Endodermal cell (in vitro differentiated cells): Measurements from ENCODE around the gene GFOD2. TPM values are rescaled to one million over a fixed set of nuclear protein-coding genes. Genes with fewer than 3 reads are reported as not detected.

Experiments used
- DNase-seq: peaks from one replicate; pipeline ENCODE4 v3.0.0-alpha.2; 2017
- H3K27ac ChIP-seq: 2 replicates; pipeline ENCODE4 v1.5.1; 2013; ENCODE audit warnings: mild to moderate bottlenecking, low read depth, low read length, moderate library complexity
- H3K27me3 ChIP-seq: 2 replicates; pipeline ENCODE4 v1.6.1; 2013; ENCODE audit warnings: mild to moderate bottlenecking, low read length, moderate library complexity; ENCODE audit not compliant: insufficient read depth, control insufficient read depth, poor library complexity, severe bottlenecking
- H3K36me3 ChIP-seq: 2 replicates; pipeline ENCODE4 v1.7.0; 2013; ENCODE audit warnings: mild to moderate bottlenecking, low read length, moderate library complexity; ENCODE audit not compliant: control insufficient read depth, insufficient read depth
- H3K4me1 ChIP-seq: one replicate; pipeline ENCODE4 v1.7.0; 2013; ENCODE audit warnings: low read length; ENCODE audit not compliant: control insufficient read depth, insufficient read depth
- H3K4me3 ChIP-seq: 2 replicates; pipeline ENCODE4 v1.5.1; 2013; ENCODE audit warnings: mild to moderate bottlenecking, low read length, moderate library complexity
- H3K9ac ChIP-seq: 2 replicates; pipeline ENCODE4 v1.6.1; 2013; ENCODE audit warnings: mild to moderate bottlenecking, low read length, moderate library complexity; ENCODE audit not compliant: poor library complexity, severe bottlenecking; ENCODE audit errors: extremely low read depth
- H3K9me3 ChIP-seq: 2 replicates; pipeline ENCODE4 v1.6.1; 2013; ENCODE audit warnings: mild to moderate bottlenecking, low read length, moderate library complexity; ENCODE audit not compliant: control insufficient read depth
- H3K27ac Mint-ChIP-seq: 2 replicates; pipeline ENCODE4 v1.8.0; 2020; ENCODE audit warnings: mixed read lengths
- H3K27me3 Mint-ChIP-seq: 2 replicates; pipeline ENCODE4 v1.8.0; 2021; ENCODE audit warnings: mild to moderate bottlenecking, mixed read lengths; ENCODE audit not compliant: insufficient read depth
- H3K36me3 Mint-ChIP-seq: 2 replicates; pipeline ENCODE4 v1.8.0; 2020; ENCODE audit warnings: low read depth, mixed read lengths
- H3K4me1 Mint-ChIP-seq: 2 replicates; pipeline ENCODE4 v1.8.0; 2020; ENCODE audit warnings: mixed read lengths
- H3K4me3 Mint-ChIP-seq: 2 replicates; pipeline ENCODE4 v1.8.0; 2020; ENCODE audit warnings: mild to moderate bottlenecking, moderate library complexity, mixed read lengths
- H3K9me3 Mint-ChIP-seq: 2 replicates; pipeline ENCODE4 v1.8.0; 2020; ENCODE audit warnings: mild to moderate bottlenecking, mixed read lengths
- CTCF ChIP-seq: fragments of 200-600 bp; sonication (generic); conservative IDR thresholded peaks from 2 replicates; pipeline ENCODE4 v1.5.0; 2021; ENCODE audit warnings: antibody characterized with exemption, mild to moderate bottlenecking
- WGBS, 2 experiments: methylation state at CpG; one replicate each; pipeline versions ENCODE4 v1.1.5 to v1.1.7; 2013; ENCODE audit warnings: missing lambda C conversion rate in 2 of 2, mixed read lengths in 1 of 2; ENCODE audit not compliant: insufficient coverage in 1 of 2, insufficient read length in 1 of 2; 5-methylcytosine and 5-hydroxymethylcytosine counted together
- total RNA-seq, 2 donors: library from RNA; stranded (reverse); fragmentation: NEBNext Ultra II Directional in 1 of 2; extraction: Animal tissue kit (Norgen Biotek cat#: 25700) in 1 of 2; gene quantifications; 2 replicates in 1 of 2; 3 replicates in 1 of 2; pipeline ENCODE4 v1.2.1, GENCODE V29; 2021

Gene GFOD2
- total RNA-seq, 2 donors from 2014 or later: 18.2 to 21.2 TPM

- no peaks in the 10 kb centered on the region for H3K9me3 Mint-ChIP-seq
- H3K36me3 Mint-ChIP-seq: peaks cover 11% of the 10 kb centered on the region
- peak overlapping the region; percentile 79 for H3K4me3 Mint-ChIP-seq
- Histone ChIP-seq H3K9ac (peak overlapping the region; percentile 65), H3K36me3 (peaks cover 15% of the 10 kb centered on the region), H3K4me3 (peak overlapping the region; percentile 87), H3K4me1 (no peaks in the 10 kb centered on the region), H3K27me3 (no peaks in the 10 kb centered on the region), H3K9me3 (no peaks in the 10 kb centered on the region), H3K27ac (no peak overlapping the region)
- no peaks in the 10 kb centered on the region for H3K27me3 Mint-ChIP-seq
- H3K27ac Mint-ChIP-seq: peak overlapping the region; percentile 92
- peak; percentile 76 for DNase-seq
- H3K4me1 Mint-ChIP-seq: peaks cover 24% of the 10 kb centered on the region
- TF ChIP-seq CTCF: no peak
- 0 to 12% methylated on average over 2 to 5 of the region's 5 CpGs for WGBS, 2 experiments
Observed at GRCh38 chr16:67719778-67720144, 645 bp upstream of the GFOD2 start.

- H3K4me3 Mint-ChIP-seq: peak overlapping the region; percentile 79
- peaks cover 11% of the 10 kb centered on the region for H3K36me3 Mint-ChIP-seq
- no peaks in the 10 kb centered on the region for H3K9me3 Mint-ChIP-seq
- WGBS, 2 experiments: 4% methylated on average over 14 of the region's 14 CpGs; no CpG with 5 or more reads in 1 of the 2 experiments
- no peak for DNase-seq
- TF ChIP-seq CTCF: no peak
- H3K27me3 ChIP-seq: no peaks in the 10 kb centered on the region
- H3K4me1 ChIP-seq: no peaks in the 10 kb centered on the region
- H3K4me1 Mint-ChIP-seq: peaks cover 28% of the 10 kb centered on the region
- peak overlapping the region; percentile 87 for H3K4me3 ChIP-seq
- H3K27me3 Mint-ChIP-seq: no peaks in the 10 kb centered on the region
- H3K9me3 ChIP-seq: no peaks in the 10 kb centered on the region
- peak overlapping the region; percentile 63 for H3K9ac ChIP-seq
- peaks cover 9% of the 10 kb centered on the region for H3K36me3 ChIP-seq
- H3K27ac Mint-ChIP-seq: peak overlapping the region; percentile 60
- no peak overlapping the region for H3K27ac ChIP-seq
Observed at GRCh38 chr16:67718668-67719047, 458 bp downstream of the GFOD2 start.

- Histone ChIP-seq H3K36me3 (peaks cover 9% of the 10 kb centered on the region), H3K4me1 (no peaks in the 10 kb centered on the region), H3K9me3 (no peaks in the 10 kb centered on the region), H3K27ac (no peak overlapping the region), H3K27me3 (no peaks in the 10 kb centered on the region), H3K4me3 (no peak overlapping the region), H3K9ac (no peak overlapping the region)
- no peak for TF ChIP-seq CTCF
- Mint-ChIP-seq H3K27ac (no peak overlapping the region), H3K27me3 (no peaks in the 10 kb centered on the region), H3K4me1 (peaks cover 41% of the 10 kb centered on the region), H3K9me3 (no peaks in the 10 kb centered on the region), H3K36me3 (peaks cover 5% of the 10 kb centered on the region), H3K4me3 (no peak overlapping the region)
- 95 to 100% methylated on average over 1 to 2 of the region's 2 CpGs for WGBS, 2 experiments
- DNase-seq: no peak
Observed at GRCh38 chr16:67716097-67716496, 3.0 kb downstream of the GFOD2 start.
